GM23338 (cell line): Measurements from ENCODE around the gene KCNJ10. TPM values are rescaled to one million over a fixed set of nuclear protein-coding genes. Genes with fewer than 3 reads are reported as not detected.

ENCODE experiments used
- ATAC-seq: fragments of 200-7000 bp; cut with Tn5 transposase; 3 replicates; pipeline ENCODE4 v1.9.1; 2020
- DNase-seq: peaks from one replicate; pipeline ENCODE4 v3.0.0-alpha.2; 2015; ENCODE audit warnings: low spot score
- H2AFZ ChIP-seq: fragments of 200-600 bp; sonication (generic); 2 replicates; pipeline ENCODE4 v1.8.0; 2016; ENCODE audit warnings: antibody characterized with exemption, mild to moderate bottlenecking, moderate library complexity
- H3F3A ChIP-seq: fragments of 200-600 bp; sonication (generic); replicated peaks from 2 replicates; pipeline ENCODE4 v1.8.0; 2017; ENCODE audit warnings: antibody characterized with exemption, mixed run types, low read depth
- H3K27ac ChIP-seq: fragments of 200-600 bp; sonication (generic); 2 replicates; pipeline ENCODE4 v1.6.1; 2016; ENCODE audit warnings: low read depth
- H3K27me3 ChIP-seq: fragments of 200-600 bp; sonication (generic); 2 replicates; pipeline ENCODE4 v1.8.0; 2016; ENCODE audit warnings: mild to moderate bottlenecking, mixed run types, moderate library complexity; ENCODE audit not compliant: insufficient read depth
- H3K36me3 ChIP-seq: fragments of 200-600 bp; sonication (generic); 2 replicates; pipeline ENCODE4 v1.8.0; 2016; ENCODE audit warnings: mild to moderate bottlenecking; ENCODE audit not compliant: insufficient read depth
- H3K4me1 ChIP-seq: fragments of 200-600 bp; sonication (generic); 2 replicates; pipeline ENCODE4 v1.8.0; 2016; ENCODE audit warnings: mild to moderate bottlenecking, moderate library complexity; ENCODE audit not compliant: insufficient read depth
- H3K4me2 ChIP-seq: fragments of 200-600 bp; sonication (generic); 2 replicates; pipeline ENCODE4 v1.7.1; 2017; ENCODE audit warnings: mixed run types
- H3K4me3 ChIP-seq: fragments of 200-600 bp; sonication (generic); 2 replicates; pipeline ENCODE4 v1.6.1; 2016; ENCODE audit warnings: mixed run types
- H3K79me2 ChIP-seq: fragments of 200-600 bp; sonication (generic); replicated peaks from 2 replicates; pipeline ENCODE4 v1.8.0; 2017; ENCODE audit warnings: mild to moderate bottlenecking; ENCODE audit not compliant: insufficient read depth
- H3K9me2 ChIP-seq: fragments of 200-600 bp; sonication (generic); 2 replicates; pipeline ENCODE4 v1.8.0; 2017; ENCODE audit not compliant: insufficient read depth
- H4K20me1 ChIP-seq: fragments of 200-600 bp; sonication (generic); replicated peaks from 2 replicates; pipeline ENCODE4 v1.8.0; 2017; ENCODE audit warnings: mild to moderate bottlenecking; ENCODE audit not compliant: insufficient read depth
- H3K27ac Mint-ChIP-seq: 2 replicates; pipeline ENCODE4 v1.8.0; 2020; ENCODE audit warnings: inconsistent platforms, mild to moderate bottlenecking, moderate library complexity, mixed read lengths
- H3K27me3 Mint-ChIP-seq: 3 replicates; pipeline ENCODE4 v1.8.0; 2022; ENCODE audit warnings: low read depth, mild to moderate bottlenecking, moderate library complexity, mixed read lengths, inconsistent platforms; ENCODE audit not compliant: insufficient read depth, poor library complexity
- H3K36me3 Mint-ChIP-seq: 3 replicates; pipeline ENCODE4 v1.8.0; 2021; ENCODE audit warnings: low read depth, mild to moderate bottlenecking, inconsistent platforms, moderate library complexity, mixed read lengths
- H3K4me1 Mint-ChIP-seq: 3 replicates; pipeline ENCODE4 v1.8.0; 2020; ENCODE audit warnings: mild to moderate bottlenecking, inconsistent platforms, mixed read lengths
- H3K4me3 Mint-ChIP-seq: 3 replicates; pipeline ENCODE4 v1.8.0; 2021; ENCODE audit warnings: moderate library complexity, mild to moderate bottlenecking, inconsistent platforms, mixed read lengths
- H3K9me3 Mint-ChIP-seq: 3 replicates; pipeline ENCODE4 v1.8.0; 2020; ENCODE audit warnings: moderate library complexity, mild to moderate bottlenecking, inconsistent platforms, mixed read lengths
- CREB1 ChIP-seq: fragments of 250-450 bp; sonication (Bioruptor Pico); IDR thresholded peaks from 2 replicates; pipeline ENCODE4 v1.5.0; 2020; ENCODE audit warnings: low read depth, mild to moderate bottlenecking, moderate library complexity
- EZH2 ChIP-seq: fragments of 200-600 bp; sonication (generic); IDR thresholded peaks from one replicate; pipeline ENCODE4 v1.8.0; 2017; ENCODE audit warnings: antibody characterized with exemption, mild to moderate bottlenecking, low read depth; ENCODE audit not compliant: unreplicated experiment
- NANOG ChIP-seq: IDR thresholded peaks from 2 replicates; pipeline ENCODE4 v1.6.1; 2016; ENCODE audit warnings: antibody characterized with exemption, borderline replicate concordance
- POLR2AphosphoS5 ChIP-seq: IDR thresholded peaks from 2 replicates; pipeline ENCODE4 v1.6.1; 2016; ENCODE audit warnings: antibody characterized with exemption, low read depth
- ZNF114 ChIP-seq: fragments of 250-450 bp; sonication (Bioruptor Pico); IDR thresholded peaks from 2 replicates; pipeline ENCODE4 v1.5.0; 2020; ENCODE audit warnings: mild to moderate bottlenecking, moderate library complexity
- ZNF331 ChIP-seq: fragments of 250-450 bp; sonication (Bioruptor Pico); IDR thresholded peaks from 2 replicates; pipeline ENCODE4 v1.5.0; 2020; ENCODE audit warnings: low read depth, mild to moderate bottlenecking, moderate library complexity
- polyA plus RNA-seq: library from polyadenylated mRNA; unstranded; fragments of >200 nt; fragmentation: Nextera tagmentation; extraction: Ambion mirVana; gene quantifications from 2 replicates; pipeline ENCODE4 v1.2.1, GENCODE V29; 2016
- total RNA-seq: library from RNA; depleted of rRNA; stranded (reverse); fragments of >200 nt; shearing (Covaris generic); gene quantifications from 2 replicates; pipeline ENCODE4 v1.2.3, GENCODE V29; 2014
- TF ChIP-seq, protein P1 (sequence below): IDR thresholded peaks from 2 replicates; pipeline ENCODE4 v1.6.1; 2016; ENCODE audit warnings: antibody characterized with exemption
- TF ChIP-seq, protein P2 (sequence below): IDR thresholded peaks from one replicate; pipeline ENCODE4 v1.6.1; 2018; ENCODE audit warnings: antibody characterized with exemption; ENCODE audit not compliant: unreplicated experiment
- TF ChIP-seq, protein P3 (sequence below), 2 experiments: fragments of 200-600 bp in 1 of 2; sonication (generic) in 1 of 2; conservative IDR thresholded peaks; 2 replicates each; pipeline versions ENCODE4 v1.5.1 to v1.6.1; 2016 to 2017; ENCODE audit warnings: antibody characterized with exemption in 2 of 2, low read depth in 2 of 2, mild to moderate bottlenecking in 2 of 2, moderate library complexity in 1 of 2

Gene KCNJ10
- total and polyA plus RNA-seq, 2 experiments from 2014 or later, result 1.4 to 2.8 TPM

DNA sequence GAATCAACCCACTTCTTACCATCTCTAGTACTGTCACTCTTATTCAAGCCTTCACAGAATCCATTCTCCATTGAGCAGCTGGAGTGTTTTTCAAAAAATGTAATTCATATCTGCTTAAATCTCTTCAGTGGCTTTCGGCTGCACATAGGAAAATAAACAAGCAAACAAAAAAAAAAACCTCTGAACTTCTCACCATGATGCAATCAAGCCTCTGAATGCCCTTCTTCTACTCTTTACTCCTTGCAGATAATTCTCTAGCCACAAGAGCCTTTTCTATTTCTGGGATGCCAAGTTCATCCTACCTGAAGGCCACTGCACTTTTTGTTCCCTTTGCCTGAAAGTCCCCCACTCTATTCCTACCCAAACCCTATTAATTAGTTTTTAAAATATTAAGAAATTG, 52.4 kb downstream of the KCNJ10 start (continued):
- TF ChIP-seq EZH2 (no peak), POLR2AphosphoS5 (no peak), ZNF114 (CRISPR knock-in tag) (no peak), NANOG (no peak)

DNA sequence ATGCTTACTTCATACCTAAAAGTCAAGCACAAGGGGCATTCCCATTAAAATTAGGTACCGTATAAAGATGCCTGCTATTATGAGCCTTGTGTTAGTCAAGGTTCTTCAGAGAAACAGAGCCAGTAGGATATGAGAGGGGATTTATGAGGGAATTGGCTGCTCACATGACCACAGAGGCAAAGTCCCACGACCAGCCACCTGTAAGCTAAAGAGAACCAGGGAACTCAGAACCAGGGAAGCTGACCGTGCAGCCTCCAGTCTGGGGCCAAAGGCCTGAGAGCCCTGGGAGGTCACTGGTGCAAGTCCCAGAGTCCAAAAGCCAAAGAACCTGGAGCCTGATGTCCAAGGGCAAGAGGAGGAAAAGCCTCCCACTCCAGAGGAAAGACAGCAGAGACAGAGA, 58.2 kb downstream of the KCNJ10 start:
- Histone ChIP-seq H3K79me2 (no peaks in the 10 kb centered on the region), H3K36me3 (no peaks in the 10 kb centered on the region), H2AFZ (no peak overlapping the region), H3K9me2 (no peaks in the 10 kb centered on the region), H3K4me1 (no peaks in the 10 kb centered on the region), H3K4me2 (no peak overlapping the region), H4K20me1 (no peaks in the 10 kb centered on the region), H3K4me3 (no peak overlapping the region), H3K27me3 (no peaks in the 10 kb centered on the region), H3K27ac (no peak overlapping the region), H3F3A (no peaks in the 10 kb centered on the region)
- ATAC-seq (no peak), DNase-seq (no peak)
- H3K4me1 Mint-ChIP-seq, result no peaks in the 10 kb centered on the region
- TF ChIP-seq CREB1 (CRISPR knock-in tag), result no peak
- no peak for TF ChIP-seq ZNF114 (CRISPR knock-in tag)
- TF ChIP-seq, protein P1, sequence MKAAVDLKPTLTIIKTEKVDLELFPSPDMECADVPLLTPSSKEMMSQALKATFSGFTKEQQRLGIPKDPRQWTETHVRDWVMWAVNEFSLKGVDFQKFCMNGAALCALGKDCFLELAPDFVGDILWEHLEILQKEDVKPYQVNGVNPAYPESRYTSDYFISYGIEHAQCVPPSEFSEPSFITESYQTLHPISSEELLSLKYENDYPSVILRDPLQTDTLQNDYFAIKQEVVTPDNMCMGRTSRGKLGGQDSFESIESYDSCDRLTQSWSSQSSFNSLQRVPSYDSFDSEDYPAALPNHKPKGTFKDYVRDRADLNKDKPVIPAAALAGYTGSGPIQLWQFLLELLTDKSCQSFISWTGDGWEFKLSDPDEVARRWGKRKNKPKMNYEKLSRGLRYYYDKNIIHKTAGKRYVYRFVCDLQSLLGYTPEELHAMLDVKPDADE, result no peak
- TF ChIP-seq, protein P2, sequence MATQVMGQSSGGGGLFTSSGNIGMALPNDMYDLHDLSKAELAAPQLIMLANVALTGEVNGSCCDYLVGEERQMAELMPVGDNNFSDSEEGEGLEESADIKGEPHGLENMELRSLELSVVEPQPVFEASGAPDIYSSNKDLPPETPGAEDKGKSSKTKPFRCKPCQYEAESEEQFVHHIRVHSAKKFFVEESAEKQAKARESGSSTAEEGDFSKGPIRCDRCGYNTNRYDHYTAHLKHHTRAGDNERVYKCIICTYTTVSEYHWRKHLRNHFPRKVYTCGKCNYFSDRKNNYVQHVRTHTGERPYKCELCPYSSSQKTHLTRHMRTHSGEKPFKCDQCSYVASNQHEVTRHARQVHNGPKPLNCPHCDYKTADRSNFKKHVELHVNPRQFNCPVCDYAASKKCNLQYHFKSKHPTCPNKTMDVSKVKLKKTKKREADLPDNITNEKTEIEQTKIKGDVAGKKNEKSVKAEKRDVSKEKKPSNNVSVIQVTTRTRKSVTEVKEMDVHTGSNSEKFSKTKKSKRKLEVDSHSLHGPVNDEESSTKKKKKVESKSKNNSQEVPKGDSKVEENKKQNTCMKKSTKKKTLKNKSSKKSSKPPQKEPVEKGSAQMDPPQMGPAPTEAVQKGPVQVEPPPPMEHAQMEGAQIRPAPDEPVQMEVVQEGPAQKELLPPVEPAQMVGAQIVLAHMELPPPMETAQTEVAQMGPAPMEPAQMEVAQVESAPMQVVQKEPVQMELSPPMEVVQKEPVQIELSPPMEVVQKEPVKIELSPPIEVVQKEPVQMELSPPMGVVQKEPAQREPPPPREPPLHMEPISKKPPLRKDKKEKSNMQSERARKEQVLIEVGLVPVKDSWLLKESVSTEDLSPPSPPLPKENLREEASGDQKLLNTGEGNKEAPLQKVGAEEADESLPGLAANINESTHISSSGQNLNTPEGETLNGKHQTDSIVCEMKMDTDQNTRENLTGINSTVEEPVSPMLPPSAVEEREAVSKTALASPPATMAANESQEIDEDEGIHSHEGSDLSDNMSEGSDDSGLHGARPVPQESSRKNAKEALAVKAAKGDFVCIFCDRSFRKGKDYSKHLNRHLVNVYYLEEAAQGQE, result no peak
- no peak overlapping the region for H3K27ac Mint-ChIP-seq
- no peaks in the 10 kb centered on the region for H3K36me3 Mint-ChIP-seq
- no peak overlapping the region for H3K4me3 Mint-ChIP-seq
- H3K9me3 Mint-ChIP-seq, result no peaks in the 10 kb centered on the region
- H3K27me3 Mint-ChIP-seq, result no peaks in the 10 kb centered on the region

- H3K9me2 ChIP-seq, result no peaks in the 10 kb centered on the region
- no peaks in the 10 kb centered on the region for H3K36me3 Mint-ChIP-seq
- no peaks in the 10 kb centered on the region for H4K20me1 ChIP-seq
- H3K9me3 Mint-ChIP-seq, result no peaks in the 10 kb centered on the region
- TF ChIP-seq ZNF331 (CRISPR knock-in tag), result no peak
- TF ChIP-seq, protein P3, sequence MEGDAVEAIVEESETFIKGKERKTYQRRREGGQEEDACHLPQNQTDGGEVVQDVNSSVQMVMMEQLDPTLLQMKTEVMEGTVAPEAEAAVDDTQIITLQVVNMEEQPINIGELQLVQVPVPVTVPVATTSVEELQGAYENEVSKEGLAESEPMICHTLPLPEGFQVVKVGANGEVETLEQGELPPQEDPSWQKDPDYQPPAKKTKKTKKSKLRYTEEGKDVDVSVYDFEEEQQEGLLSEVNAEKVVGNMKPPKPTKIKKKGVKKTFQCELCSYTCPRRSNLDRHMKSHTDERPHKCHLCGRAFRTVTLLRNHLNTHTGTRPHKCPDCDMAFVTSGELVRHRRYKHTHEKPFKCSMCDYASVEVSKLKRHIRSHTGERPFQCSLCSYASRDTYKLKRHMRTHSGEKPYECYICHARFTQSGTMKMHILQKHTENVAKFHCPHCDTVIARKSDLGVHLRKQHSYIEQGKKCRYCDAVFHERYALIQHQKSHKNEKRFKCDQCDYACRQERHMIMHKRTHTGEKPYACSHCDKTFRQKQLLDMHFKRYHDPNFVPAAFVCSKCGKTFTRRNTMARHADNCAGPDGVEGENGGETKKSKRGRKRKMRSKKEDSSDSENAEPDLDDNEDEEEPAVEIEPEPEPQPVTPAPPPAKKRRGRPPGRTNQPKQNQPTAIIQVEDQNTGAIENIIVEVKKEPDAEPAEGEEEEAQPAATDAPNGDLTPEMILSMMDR (conservative IDR thresholded peaks at IDR 0.05; ENCODE audit: low read depth in 2 of 2), result no peak
- no peak for TF ChIP-seq NANOG
- TF ChIP-seq, protein P1, result no peak
- H3K27me3 Mint-ChIP-seq, result no peaks in the 10 kb centered on the region
- no peaks in the 10 kb centered on the region for H3K4me1 Mint-ChIP-seq
- H2AFZ ChIP-seq, result no peak overlapping the region
- H3K4me3 ChIP-seq, result no peak overlapping the region
- no peak overlapping the region for H3K4me2 ChIP-seq
- no peaks in the 10 kb centered on the region for H3K79me2 ChIP-seq
- no peak for DNase-seq
- H3F3A ChIP-seq, result no peaks in the 10 kb centered on the region
- H3K4me1 ChIP-seq, result no peaks in the 10 kb centered on the region
- H3K36me3 ChIP-seq, result no peaks in the 10 kb centered on the region
- no peak overlapping the region for H3K4me3 Mint-ChIP-seq
- no peak overlapping the region for H3K27ac Mint-ChIP-seq
- no peak for ATAC-seq
- no peaks in the 10 kb centered on the region for H3K27me3 ChIP-seq
- H3K27ac ChIP-seq, result no peak overlapping the region
These were observed 60.2 kb downstream of the KCNJ10 start for GRCh38 chr1:160009801-160010200.
